HG03196 (cell line): Measurements from ENCODE around the gene ARHGAP24.

ENCODE experiments used
- ATAC-seq: cut with Tn5 transposase; IDR thresholded peaks from one replicate; pipeline ENCODE4 v1.9.1; 2021; ENCODE audit not compliant: unreplicated experiment

ARHGAP24 gene

DNA sequence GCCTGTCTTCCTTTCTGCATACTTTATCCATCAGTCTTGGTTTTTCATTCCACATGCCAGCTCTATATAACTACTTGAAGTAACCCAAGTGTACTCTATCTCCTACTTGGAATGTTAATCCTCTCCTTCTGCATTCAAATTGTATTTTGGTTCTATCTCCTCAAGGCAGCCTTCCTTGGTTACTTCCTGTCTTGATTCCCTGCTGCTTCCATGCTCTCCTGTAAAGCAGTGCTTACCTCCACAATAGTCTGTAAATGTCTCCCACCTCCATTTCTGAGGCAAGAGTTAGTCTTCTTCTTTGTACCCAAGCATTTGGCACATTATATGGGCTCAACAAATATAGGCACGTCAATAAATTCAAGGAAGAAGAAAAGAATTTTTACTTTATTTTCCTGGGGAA, 298.4 kb downstream of the ARHGAP24 start:
- no peak for ATAC-seq

DNA sequence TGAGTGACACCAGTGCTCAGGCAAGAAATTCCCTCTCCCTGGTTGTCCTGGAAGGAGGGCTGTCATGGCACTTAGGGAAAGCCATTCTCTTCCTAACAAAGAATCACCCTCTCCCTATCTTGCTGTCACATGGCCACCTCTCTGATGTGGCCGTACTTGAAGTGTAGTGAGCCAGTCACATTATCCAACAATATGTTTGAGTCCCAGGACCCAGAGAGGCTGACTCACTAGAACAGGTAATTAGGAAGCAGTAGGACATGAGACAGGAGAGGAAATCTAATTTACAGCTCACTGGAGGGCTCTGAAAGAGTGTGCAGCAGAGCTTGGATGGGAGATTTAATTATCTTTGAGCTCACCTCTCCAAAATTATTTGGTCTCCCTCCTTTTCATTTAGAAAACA, 299.1 kb downstream of the ARHGAP24 start:
- no peak for ATAC-seq

DNA sequence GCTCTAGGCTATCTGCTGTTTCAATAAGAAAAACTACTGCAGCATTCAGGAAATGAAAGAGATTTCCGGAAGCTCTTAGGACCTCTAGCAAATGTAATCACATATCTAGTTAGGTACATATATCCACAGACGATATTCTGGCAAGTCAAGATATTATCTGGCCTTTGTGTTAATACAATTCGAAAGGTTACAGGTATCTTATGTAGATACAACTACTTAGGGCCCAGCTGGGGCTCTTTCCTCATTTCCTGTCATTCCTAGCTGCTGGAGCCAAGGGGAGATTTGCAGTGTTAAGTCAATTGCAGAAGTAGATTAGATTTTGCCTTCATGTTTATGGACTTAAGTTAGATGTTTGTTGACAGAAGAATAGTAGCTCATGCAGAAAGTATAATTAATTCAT, 299.5 kb downstream of the ARHGAP24 start:
- ATAC-seq: no peak

DNA sequence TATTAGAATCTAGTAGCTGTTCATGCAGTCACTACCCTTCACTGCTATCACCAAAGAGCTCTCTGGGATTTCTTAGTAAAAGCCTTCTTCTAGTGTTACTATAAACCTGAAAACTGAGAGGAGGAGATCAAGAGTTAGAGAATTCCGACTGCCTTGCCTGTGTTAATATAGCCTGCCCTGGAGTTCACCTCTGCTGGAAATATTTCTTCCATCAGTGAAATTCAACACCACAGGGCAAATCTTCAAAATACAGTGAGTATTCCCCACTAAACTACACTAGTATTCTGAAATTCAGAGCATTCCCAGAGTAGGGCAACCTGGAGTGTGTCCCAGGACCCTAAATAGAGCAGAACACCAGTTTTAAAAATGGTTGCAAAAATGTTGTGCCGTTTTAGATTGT, 301.1 kb downstream of the ARHGAP24 start:
- no peak for ATAC-seq

DNA sequence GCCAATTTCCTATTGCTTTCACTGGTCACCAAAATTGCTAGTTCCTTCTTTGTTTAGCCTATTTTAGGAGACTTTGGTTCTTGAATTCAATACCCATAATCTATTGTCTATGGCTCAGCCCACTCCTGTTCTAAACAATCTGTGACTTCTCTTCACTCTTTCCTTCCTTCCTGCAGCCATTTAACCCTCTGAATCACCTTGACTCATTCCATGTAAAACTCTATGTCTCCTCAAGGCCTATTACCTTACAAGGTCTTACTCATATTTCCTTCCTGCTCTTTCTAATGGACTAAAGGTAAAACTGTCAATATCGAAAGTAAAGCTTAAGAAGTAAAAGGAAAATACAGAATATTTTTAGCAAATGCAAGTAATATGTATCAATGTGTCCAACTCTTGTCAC, 301.6 kb downstream of the ARHGAP24 start:
- ATAC-seq: no peak

DNA sequence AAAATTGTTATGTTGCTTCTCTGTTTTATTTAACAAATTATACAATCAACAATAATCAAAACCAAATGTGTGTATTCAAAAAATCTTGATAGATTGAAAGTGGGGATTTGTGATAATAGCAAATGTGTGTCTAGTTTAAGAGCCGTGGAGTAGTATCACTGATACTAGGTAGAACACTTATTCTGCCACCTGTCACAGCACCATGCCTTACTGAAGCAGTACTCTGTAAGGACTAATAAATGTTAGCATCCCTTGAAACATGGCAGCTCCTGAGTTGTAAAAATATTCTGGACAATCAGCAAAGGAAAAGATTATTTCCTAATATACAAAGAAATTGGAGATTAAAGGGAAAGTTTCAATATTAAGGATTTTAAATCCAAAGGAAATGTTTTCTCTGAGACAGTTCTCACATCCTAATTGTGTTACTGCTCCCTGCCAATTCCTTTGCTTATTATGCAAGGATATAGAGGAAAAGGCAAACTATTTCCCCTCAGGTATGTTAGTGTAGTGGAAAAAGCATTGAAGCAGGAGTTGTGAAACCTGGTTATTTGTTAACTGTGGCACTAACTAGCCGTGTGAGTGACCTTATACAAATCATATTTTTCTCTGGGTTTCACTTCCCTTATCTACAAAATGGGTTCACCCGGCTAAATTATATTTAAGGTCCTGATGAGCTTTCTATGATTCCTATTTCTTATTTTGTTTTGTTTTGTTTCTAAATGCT, 303.1 kb downstream of the ARHGAP24 start:
- ATAC-seq: peak; percentile 80

DNA sequence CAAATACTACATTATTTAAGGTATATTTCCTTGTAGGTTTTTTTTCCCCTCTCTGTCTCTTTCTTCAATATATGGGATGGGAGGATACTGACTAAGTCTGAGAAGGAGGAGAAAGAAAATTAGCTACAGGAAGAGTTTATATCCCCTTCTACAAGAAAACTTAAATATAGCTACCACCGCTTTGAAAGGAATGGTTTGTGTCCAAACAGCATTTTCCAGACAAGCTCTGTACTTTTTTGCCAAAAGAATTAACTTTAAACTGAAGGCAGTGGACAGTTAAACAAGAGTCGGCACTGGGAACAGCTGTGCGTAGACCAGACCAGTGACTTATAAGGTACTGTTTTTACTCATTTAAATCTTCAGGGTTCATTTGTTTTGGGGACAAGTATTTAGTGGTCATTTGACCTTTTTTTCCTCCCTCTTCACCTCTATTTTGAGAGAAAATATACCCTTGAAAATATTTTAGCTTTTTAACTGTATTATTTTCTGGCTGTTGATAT, 303.7 kb downstream of the ARHGAP24 start:
- peak; percentile 70 for ATAC-seq

DNA sequence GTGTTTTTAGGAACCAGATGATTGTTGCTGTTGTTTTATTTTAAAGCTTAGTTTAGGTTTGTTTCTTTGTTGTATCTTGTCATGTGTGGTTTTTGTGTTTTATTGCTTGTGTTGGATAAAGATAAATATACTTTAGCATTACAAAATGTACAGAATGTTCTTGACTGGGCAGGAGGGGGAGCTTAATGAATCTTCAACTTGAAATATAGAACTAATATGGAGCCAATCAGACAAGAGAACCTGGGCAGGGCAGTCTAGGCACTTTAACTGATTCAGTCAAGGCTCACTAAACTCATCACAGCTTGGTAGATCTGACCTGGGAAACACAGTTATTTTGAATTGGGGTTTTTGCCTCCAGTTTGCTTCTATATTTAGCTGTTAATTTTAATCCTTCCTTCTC, 304.2 kb downstream of the ARHGAP24 start:
- peak; percentile 32 for ATAC-seq

DNA sequence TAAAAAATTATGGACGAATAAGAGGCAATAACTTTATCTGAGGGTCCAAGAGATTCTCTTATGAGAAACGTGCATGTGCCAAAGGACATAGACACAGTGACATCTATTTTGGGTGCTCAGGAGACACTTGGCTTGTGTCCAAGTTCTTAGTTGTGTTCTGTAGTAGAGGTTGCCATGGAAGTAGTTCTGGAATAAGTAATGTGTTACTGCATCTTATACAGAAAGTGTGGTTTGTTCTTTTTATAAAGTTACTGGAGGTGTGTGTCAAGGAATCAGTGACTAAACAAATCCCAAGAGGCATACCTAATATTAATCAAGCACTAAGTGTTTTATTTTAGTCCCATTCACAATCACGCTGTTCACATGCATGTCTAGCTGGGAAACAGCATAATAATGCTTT, 305.7 kb downstream of the ARHGAP24 start:
- peak; percentile 39 for ATAC-seq

DNA sequence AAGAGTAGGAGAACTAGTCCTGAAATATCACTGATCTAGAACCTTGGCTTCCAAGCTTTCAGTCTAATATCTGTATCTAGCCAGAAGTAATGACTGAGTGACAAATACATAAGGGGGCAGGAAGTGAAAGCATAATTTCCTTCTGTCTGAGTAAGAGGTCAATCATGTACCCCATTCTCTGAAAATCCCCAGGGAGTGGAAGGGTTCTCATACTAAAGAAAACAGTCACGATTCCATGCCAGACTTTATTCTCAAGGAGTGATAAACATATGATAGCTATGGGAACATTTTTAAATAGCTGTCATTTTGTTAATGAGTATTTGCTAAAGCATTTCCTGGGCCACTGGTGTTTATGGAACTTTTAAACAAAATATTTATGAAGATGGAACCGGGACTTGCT, 308.5 kb downstream of the ARHGAP24 start:
- ATAC-seq: peak; percentile 39

DNA sequence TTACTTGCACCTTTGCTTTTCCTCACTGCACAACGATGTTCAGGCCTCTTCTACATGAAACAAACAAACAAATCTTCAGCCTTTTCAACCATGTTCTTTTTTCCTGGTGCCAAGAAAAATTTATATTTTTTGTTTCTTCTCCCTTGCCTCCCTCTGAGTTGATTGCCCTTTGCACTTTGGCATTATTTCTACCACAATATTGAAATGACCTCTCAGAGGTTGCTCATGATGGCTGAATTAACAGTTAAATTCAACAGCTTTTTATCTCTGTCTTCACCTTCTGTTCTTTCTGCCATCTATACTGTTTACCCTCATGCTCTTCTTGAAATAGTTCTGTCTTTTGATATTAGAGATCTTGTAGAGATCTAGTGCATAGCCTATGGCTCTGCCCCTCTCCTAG, 308.9 kb downstream of the ARHGAP24 start:
- ATAC-seq: no peak

DNA sequence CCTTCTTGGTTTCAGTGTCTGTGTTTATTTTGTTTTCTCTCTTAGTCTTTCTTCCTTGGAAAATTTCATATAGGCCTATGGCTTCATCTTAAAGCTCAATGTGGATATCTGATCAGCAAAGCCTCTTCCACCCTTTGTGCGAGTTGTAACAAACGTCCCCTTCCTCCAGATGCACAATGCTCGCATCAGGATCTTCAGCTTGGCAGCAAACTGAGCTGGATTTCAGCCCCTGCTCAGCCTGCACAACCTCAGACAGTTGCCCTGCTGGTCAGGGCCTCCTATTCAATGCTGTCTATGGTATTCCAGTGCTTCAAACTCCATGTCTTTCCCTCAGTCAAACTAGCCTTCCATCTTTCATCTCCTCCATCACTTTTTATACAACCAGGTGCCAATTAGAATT, 309.4 kb downstream of the ARHGAP24 start:
- ATAC-seq: no peak

DNA sequence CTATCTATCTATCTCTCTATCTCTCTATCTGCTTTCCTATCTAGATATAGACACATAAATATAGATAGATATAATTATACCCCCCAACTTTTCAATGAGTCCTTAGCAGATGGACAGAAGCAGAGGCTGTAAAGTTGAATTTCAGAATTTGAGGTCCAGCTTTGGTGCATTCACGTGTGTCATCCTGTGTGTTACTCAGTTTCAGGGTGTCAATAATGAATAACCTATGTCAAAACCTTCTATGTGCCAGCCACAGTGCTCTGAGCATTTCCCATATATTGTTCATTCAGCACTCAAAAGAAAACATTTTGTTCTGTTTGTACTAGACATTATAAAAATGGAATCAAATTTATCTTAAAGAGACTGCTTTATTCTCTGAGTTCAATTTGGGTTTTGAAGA, 310.0 kb downstream of the ARHGAP24 start:
- peak; percentile 49 for ATAC-seq

DNA sequence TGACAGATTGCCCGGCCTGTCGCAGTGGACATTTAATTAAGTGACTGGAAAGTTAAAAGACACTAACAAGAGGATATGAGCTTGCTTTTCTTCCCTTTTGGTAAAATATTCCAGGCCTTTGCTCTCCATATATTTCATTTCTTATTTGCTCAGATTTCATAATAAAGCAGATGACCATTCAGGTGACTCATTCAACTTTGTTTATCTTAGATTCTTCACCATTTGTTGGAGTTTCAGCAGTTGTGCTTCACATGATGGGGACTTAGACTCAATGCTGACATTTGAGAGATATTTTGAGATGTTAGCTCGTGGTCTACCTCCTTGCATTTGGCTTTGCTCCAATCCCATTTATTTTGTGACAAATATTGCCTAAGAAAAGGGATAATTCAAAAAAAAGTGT, 312.2 kb downstream of the ARHGAP24 start:
- ATAC-seq: no peak

DNA sequence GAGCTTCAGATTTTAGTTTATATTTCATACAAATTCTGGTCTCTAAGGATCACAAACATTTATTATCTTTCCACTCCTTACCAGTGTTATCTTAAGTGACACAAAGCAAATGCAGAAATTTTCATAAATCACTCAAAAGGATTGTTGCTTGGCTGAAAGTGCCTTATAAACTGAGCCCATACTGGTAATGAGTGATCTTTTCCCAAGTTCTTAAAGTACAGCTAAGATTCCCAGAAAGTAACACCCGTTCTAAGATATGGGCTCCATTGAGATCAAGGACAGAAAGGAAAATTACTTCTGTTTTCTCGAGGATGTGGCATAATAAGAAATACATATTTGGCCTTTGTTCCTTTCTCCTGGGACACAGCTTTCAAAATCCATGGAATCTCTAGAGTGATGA, 313.7 kb downstream of the ARHGAP24 start:
- no peak for ATAC-seq

DNA sequence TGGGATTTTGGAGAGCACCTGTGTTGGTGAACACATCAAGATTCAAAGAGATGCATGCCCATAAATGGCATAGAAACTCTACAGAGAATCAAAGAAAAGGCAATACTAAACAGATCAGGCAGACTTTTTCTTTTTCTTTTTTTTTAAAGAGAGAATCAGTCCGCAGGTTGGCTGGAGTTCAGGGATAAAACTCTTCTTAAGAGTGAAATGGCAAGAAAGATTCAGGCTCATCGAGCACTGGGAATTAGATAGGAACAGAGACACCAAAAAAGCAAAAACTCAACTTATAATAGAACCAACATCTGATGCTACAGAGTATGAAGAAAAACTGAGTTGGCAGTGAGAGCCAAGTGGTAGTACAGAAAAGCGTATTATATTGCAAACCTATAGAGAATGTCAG, 314.3 kb downstream of the ARHGAP24 start:
- no peak for ATAC-seq

DNA sequence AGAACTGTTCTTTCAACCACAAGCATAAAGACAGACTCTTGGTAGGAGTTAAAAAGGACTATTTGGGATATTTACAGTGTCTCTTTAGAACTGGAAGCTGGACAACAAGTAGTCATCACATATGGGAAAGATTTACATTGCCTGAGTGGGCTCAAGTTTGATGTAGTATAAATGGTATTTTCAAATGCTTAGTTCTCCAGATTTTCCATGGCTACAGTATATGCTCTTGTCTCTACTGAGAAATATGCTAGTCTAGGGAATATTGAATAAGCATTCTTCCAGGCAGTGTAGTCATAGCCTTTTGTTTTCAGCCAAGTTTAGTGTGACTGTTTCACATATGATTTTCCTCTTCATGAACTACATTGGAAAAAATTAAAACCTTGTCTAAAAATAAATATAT, 315.6 kb downstream of the ARHGAP24 start:
- ATAC-seq: no peak

DNA sequence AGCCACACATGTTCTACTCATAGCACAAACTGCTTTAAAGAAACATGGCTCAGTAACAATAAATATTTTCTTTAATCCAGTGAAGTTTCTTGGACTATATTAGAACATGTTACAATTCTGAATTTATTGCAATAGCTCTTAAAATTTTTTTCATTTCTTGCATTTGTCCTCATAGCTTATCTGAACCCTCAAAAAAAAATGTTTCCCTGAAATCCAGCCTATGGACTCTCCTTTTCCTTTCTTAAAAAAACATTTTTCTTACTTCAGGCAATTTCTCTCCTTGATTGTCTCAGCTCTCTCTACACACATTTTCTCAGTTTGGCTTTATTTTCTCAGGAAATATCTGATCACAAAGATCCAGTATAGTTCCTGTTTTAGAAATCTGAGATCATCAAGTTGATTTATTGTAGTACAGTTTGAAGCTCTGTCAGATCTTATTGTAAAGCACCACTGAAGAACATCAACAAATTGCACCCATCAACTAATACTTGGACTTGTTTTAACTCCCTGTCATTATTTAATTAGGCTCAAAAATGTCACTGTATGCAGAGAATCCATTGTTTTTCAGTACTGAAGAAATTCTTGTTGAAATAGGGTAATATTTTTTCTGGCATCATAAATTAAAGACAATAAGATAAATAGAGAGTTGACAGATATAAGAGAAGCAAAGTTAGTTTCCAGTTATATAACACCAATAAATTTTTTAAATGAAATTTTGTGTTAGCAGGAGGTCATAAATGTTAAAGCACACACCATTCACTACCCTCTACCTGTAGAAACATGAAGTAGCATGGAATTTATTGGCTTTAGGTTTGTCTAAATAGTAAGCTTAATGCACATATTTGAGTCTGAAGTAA, 317.7 kb downstream of the ARHGAP24 start:
- no peak for ATAC-seq

DNA sequence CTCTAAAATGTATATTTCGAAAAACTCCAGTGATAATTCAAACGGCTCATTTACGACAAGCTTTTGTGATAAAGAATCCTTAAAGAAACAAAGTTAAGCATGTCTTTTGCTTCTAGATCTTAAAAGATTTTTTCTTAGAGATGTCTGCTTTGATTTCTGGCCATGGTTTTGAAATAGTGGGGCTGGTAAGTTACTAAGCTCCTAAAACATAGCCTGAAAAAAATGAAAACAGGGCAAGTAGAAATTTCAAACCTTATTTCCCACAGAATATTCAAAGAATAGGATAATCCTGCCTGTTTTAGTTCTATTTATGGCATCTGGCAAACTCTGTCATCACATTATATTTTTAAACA, 318.3 kb downstream of the ARHGAP24 start:
- ATAC-seq: no peak

DNA sequence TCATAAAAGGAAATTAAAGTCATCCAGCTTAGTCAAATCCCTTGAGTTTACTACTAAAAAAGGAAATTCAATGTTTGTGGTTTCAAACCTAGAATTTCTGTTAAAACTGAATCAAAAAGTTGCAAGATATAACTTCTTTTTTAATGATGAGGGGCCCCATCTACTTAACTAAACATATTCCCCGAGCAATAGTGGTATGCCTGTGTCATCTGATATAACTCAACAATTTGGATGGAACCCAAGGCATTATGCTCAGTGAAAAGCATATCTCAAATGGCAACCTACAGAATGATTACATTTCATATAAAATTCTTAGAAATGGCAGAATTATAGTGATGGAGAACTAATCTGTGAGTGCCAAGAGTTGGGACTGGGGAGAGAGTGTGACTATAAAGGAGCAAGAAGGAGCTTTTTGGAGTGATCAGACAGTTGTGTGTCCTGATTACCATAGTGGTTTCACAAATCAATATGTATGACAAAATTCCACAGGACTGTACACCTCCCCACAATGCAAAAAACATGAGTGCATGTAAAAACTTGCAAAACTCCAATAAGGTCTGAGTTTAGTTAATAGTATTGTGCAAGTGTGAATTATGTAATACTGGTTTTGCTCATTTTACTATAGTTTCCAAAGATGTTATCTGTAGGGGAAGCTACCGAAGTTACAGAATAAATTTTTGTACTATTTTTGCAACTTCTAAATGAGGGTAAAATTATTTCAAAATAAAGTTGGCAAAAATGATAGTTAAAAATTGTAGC, 323.2 kb downstream of the ARHGAP24 start:
- no peak for ATAC-seq

DNA sequence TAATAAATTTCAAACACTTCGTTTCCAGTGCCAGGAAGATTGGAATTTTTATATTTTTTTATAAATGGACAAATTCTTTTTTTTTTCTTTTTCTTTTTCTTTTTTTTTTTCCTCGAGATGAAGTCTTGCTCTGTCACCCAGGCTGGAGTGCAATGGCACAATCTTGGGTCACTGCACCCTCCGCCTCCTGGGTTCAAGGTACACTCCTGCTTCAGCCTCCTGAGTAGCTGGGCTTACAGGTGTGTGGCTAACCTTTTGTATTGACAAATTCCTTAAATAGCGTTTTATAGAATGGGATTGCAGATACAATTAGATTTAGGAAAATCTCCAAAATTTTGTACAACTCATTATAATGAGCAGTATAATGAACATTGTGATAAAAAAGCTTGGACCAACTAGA, 328.9 kb downstream of the ARHGAP24 start:
- no peak for ATAC-seq

DNA sequence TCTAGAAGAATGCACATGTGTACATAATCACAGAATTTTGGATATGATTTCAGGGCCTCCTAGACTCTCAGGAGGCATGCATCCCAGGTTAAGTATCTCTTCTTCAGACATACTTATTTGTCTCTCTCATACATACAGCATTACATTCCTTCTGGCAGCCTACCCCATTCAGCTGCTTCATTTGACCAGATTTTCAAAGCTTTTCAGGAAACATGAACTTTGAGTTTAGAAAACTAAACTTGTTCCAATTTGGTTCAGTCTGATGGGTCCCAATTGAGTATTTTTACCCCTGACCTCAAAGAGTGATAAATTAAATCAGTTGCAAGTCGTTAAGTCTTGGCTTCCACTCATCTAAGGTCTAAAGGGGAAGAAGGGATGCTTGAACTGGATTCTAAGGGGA, 330.9 kb downstream of the ARHGAP24 start:
- no peak for ATAC-seq
